Measurements from ENCODE around the gene COX8C. TPM values are rescaled to one million over a fixed set of nuclear protein-coding genes. Genes with fewer than 3 reads are reported as not detected.

The COX8C gene
- total and polyA plus RNA-seq, 4 donors = 0.30 TPM; not detected in 3

GRCh38 chr14:93308686-93309345 is 38.2 kb upstream of the COX8C start:
- Histone ChIP-seq H3K27me3 (ENCODE audit: control insufficient read depth, insufficient read depth, low read length) (no peaks in the 10 kb centered on the region), H3K27ac (ENCODE audit: low read depth, low read length) (no peak overlapping the region), H3K9me3 (ENCODE audit: control insufficient read depth, insufficient read depth, low read length) (no peaks in the 10 kb centered on the region), H3K36me3 (ENCODE audit: control insufficient read depth, insufficient read depth, low read length) (no peaks in the 10 kb centered on the region), H3K4me3 (ENCODE audit: low read depth, low read length) (no peak overlapping the region), H3K4me1 (ENCODE audit: control insufficient read depth, insufficient read depth, low read length) (no peaks in the 10 kb centered on the region)
- no CpG with 5 or more reads among the region's 2 CpGs for WGBS (ENCODE audit: insufficient coverage)
- DNase-seq (ENCODE audit: low read depth in 4 of 6, low spot score in 6 of 6) = no peak

GRCh38 chr14:93309427-93309966 is 37.5 kb upstream of the COX8C start:
- H3K4me3 ChIP-seq (ENCODE audit: low read depth, low read length) = no peak overlapping the region
- WGBS (ENCODE audit: insufficient coverage) = 90% methylated on average over 2 of the region's 2 CpGs
- no peaks in the 10 kb centered on the region for H3K4me1 ChIP-seq (ENCODE audit: control insufficient read depth, insufficient read depth, low read length)
- no peak overlapping the region for H3K27ac ChIP-seq (ENCODE audit: low read depth, low read length)
- no peaks in the 10 kb centered on the region for H3K9me3 ChIP-seq (ENCODE audit: control insufficient read depth, insufficient read depth, low read length)
- no peaks in the 10 kb centered on the region for H3K36me3 ChIP-seq (ENCODE audit: control insufficient read depth, insufficient read depth, low read length)
- no peak for DNase-seq (ENCODE audit: low read depth in 4 of 6, low spot score in 6 of 6)
- H3K27me3 ChIP-seq (ENCODE audit: control insufficient read depth, insufficient read depth, low read length) = no peaks in the 10 kb centered on the region

- WGBS (ENCODE audit: insufficient coverage) = 100% methylated on average over 1 of the region's 1 CpG
- H3K27me3 ChIP-seq (ENCODE audit: control insufficient read depth, insufficient read depth, low read length) = no peaks in the 10 kb centered on the region
Measured at GRCh38 chr14:93311082-93311481, 35.9 kb upstream of the COX8C start.

DNA sequence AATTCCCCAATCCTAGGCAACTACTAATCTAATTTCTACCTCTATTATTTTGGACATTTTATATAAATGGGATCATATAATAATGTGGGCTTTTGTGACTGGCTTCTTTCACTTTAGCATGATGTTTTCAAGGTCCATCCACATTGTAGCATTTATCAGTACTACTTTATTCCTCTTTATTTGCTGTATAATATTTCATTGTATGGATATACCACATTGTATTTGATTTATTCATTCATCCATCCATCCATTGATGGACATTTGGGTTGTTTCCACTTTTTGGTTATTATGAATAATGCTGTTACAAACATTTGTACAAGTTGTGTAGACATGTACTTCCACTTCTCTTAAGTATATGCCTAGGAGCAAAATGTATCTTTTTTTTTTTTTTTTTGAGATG is 31.4 kb upstream of the COX8C start:
- no peaks in the 10 kb centered on the region for H3K36me3 ChIP-seq (ENCODE audit: control insufficient read depth, insufficient read depth, low read length)
- peaks cover 1% of the 10 kb centered on the region for H3K9me3 ChIP-seq (ENCODE audit: control insufficient read depth, insufficient read depth, low read length)
- H3K27ac ChIP-seq (ENCODE audit: low read depth, low read length) = no peak overlapping the region
- H3K4me1 ChIP-seq (ENCODE audit: control insufficient read depth, insufficient read depth, low read length) = no peaks in the 10 kb centered on the region
- H3K27me3 ChIP-seq (ENCODE audit: control insufficient read depth, insufficient read depth, low read length) = no peaks in the 10 kb centered on the region
- no peak for DNase-seq (ENCODE audit: low read depth in 4 of 6, low spot score in 6 of 6)
- no peak overlapping the region for H3K4me3 ChIP-seq (ENCODE audit: low read depth, low read length)

More at GRCh38 chr14:93311082-93311481, 35.9 kb upstream of the COX8C start:
- H3K36me3 ChIP-seq (ENCODE audit: control insufficient read depth, insufficient read depth, low read length) = no peaks in the 10 kb centered on the region
- H3K27ac ChIP-seq (ENCODE audit: low read depth, low read length) = no peak overlapping the region
- no peaks in the 10 kb centered on the region for H3K4me1 ChIP-seq (ENCODE audit: control insufficient read depth, insufficient read depth, low read length)
- no peak overlapping the region for H3K4me3 ChIP-seq (ENCODE audit: low read depth, low read length)
- peaks cover 1% of the 10 kb centered on the region for H3K9me3 ChIP-seq (ENCODE audit: control insufficient read depth, insufficient read depth, low read length)
- DNase-seq (ENCODE audit: low read depth in 4 of 6, low spot score in 6 of 6) = no peak

- no peak for DNase-seq (ENCODE audit: low read depth in 4 of 6, low spot score in 6 of 6)
- H3K4me1 ChIP-seq (ENCODE audit: control insufficient read depth, insufficient read depth, low read length) = no peaks in the 10 kb centered on the region
- no peak overlapping the region for H3K4me3 ChIP-seq (ENCODE audit: low read depth, low read length)
- no peak overlapping the region for H3K27ac ChIP-seq (ENCODE audit: low read depth, low read length)
- H3K36me3 ChIP-seq (ENCODE audit: control insufficient read depth, insufficient read depth, low read length) = peaks cover 2% of the 10 kb centered on the region
- peaks cover 1% of the 10 kb centered on the region for H3K9me3 ChIP-seq (ENCODE audit: control insufficient read depth, insufficient read depth, low read length)
- WGBS (ENCODE audit: insufficient coverage) = 83% methylated on average over 1 of the region's 4 CpGs
- no peaks in the 10 kb centered on the region for H3K27me3 ChIP-seq (ENCODE audit: control insufficient read depth, insufficient read depth, low read length)
Measured at GRCh38 chr14:93316716-93317115, 30.3 kb upstream of the COX8C start.

DNA sequence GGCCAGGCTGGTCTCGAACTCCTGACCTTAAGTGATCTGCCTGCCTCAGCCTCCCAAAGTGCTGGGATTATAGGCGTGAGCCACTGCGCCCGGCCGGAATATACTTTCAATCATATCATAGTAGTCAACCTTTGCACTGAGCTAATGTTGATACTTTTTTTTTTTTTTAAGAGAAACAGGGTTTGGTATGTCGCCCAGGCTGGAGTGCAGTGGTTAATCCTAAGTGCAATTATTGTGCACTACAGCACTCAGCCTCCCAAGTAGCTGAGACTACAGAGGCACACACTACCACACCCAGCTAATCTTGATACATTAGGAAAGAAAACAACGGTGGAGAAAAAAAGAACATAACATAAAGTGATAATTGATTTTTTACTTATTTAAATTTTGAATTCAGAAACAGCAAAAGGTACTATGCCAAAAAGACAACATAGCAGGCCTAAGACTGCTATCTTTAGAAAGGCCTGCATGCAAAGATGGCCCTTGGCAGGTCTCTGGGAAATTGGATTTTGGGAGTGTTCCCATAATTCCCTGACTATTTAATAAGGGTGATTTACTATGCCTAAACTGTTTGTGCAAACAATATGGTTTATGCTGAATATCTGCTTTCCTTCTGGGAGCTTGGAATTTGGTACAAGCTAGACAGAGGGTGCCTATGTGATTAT is 29.6 kb upstream of the COX8C start:
- Histone ChIP-seq H3K27ac (ENCODE audit: low read depth, low read length) (no peak overlapping the region), H3K27me3 (ENCODE audit: control insufficient read depth, insufficient read depth, low read length) (no peaks in the 10 kb centered on the region), H3K4me1 (ENCODE audit: control insufficient read depth, insufficient read depth, low read length) (no peaks in the 10 kb centered on the region), H3K36me3 (ENCODE audit: control insufficient read depth, insufficient read depth, low read length) (peaks cover 2% of the 10 kb centered on the region), H3K4me3 (ENCODE audit: low read depth, low read length) (no peak overlapping the region), H3K9me3 (ENCODE audit: control insufficient read depth, insufficient read depth, low read length) (peaks cover 1% of the 10 kb centered on the region)
- DNase-seq (ENCODE audit: low read depth in 4 of 6, low spot score in 6 of 6) = no peak
- WGBS (ENCODE audit: insufficient coverage) = no CpG with 5 or more reads among the region's 7 CpGs

DNA sequence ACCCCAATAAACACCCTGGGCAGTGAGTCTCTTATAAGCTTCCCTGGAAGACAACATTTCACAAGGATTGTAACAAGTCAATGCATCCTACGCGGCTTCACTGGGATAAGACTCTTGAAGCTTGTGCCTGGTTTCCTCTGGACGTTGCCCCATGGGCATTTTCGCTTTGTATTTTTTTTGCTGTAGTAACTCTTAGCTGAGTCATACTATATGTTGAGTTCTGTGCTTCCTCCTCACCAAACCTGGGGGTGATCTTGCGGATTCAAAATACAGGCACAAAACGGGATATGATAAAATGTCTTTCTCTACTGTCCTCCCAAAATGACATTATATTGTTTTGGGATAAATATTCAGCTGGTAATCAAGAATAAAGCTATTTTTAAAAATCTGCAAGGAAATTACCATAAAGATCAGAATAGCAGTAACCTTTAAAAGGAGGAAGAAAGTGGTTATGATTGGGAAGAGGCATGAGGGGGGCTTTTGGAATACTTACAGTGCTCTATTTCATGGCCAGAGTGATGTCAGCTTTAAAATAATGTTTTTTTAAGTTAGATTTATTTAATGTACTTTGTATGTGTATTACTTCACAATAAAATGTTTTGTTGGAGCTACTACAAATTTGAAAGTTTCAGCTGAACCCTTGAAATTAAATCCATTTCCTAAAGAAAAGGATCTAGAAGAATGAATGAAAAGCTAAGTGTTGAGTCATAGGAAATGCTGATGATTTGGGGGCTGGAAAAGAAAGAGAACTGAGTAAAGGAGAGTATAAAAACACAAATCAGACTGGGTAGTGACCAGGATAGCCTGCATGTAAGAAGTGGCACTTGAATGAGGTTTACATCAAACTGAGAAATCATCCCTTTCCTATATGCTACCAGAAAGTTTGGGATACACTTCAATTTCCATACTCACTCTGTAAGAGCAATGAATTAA is 28.8 kb upstream of the COX8C start:
- H3K36me3 ChIP-seq (ENCODE audit: control insufficient read depth, insufficient read depth, low read length) = peaks cover 2% of the 10 kb centered on the region
- no peaks in the 10 kb centered on the region for H3K4me1 ChIP-seq (ENCODE audit: control insufficient read depth, insufficient read depth, low read length)
- H3K4me3 ChIP-seq (ENCODE audit: low read depth, low read length) = no peak overlapping the region
- DNase-seq (ENCODE audit: low read depth in 4 of 6, low spot score in 6 of 6) = no peak
- no peak overlapping the region for H3K27ac ChIP-seq (ENCODE audit: low read depth, low read length)
- WGBS (ENCODE audit: insufficient coverage) = 90% methylated on average over 2 of the region's 6 CpGs
- H3K9me3 ChIP-seq (ENCODE audit: control insufficient read depth, insufficient read depth, low read length) = peaks cover 1% of the 10 kb centered on the region
- H3K27me3 ChIP-seq (ENCODE audit: control insufficient read depth, insufficient read depth, low read length) = no peaks in the 10 kb centered on the region

GRCh38 chr14:93318927-93319326 is 28.1 kb upstream of the COX8C start:
- Histone ChIP-seq H3K4me3 (ENCODE audit: low read depth, low read length) (no peak overlapping the region), H3K36me3 (ENCODE audit: control insufficient read depth, insufficient read depth, low read length) (peaks cover 2% of the 10 kb centered on the region), H3K9me3 (ENCODE audit: control insufficient read depth, insufficient read depth, low read length) (peaks cover 1% of the 10 kb centered on the region), H3K27me3 (ENCODE audit: control insufficient read depth, insufficient read depth, low read length) (no peaks in the 10 kb centered on the region), H3K4me1 (ENCODE audit: control insufficient read depth, insufficient read depth, low read length) (no peaks in the 10 kb centered on the region), H3K27ac (ENCODE audit: low read depth, low read length) (no peak overlapping the region)
- WGBS (ENCODE audit: insufficient coverage) = 87% methylated on average over 5 of the region's 5 CpGs
- DNase-seq (ENCODE audit: low read depth in 4 of 6, low spot score in 6 of 6) = no peak

- Histone ChIP-seq H3K36me3 (ENCODE audit: control insufficient read depth, insufficient read depth, low read length) (peaks cover 2% of the 10 kb centered on the region), H3K27ac (ENCODE audit: low read depth, low read length) (no peak overlapping the region), H3K9me3 (ENCODE audit: control insufficient read depth, insufficient read depth, low read length) (peaks cover 1% of the 10 kb centered on the region), H3K27me3 (ENCODE audit: control insufficient read depth, insufficient read depth, low read length) (no peaks in the 10 kb centered on the region), H3K4me3 (ENCODE audit: low read depth, low read length) (no peak overlapping the region), H3K4me1 (ENCODE audit: control insufficient read depth, insufficient read depth, low read length) (no peaks in the 10 kb centered on the region)
- no CpG with 5 or more reads among the region's 2 CpGs for WGBS (ENCODE audit: insufficient coverage)
- no peak for DNase-seq (ENCODE audit: low read depth in 4 of 6, low spot score in 6 of 6)
Measured at GRCh38 chr14:93319494-93319893, 27.5 kb upstream of the COX8C start.
